HEK293 (cell line): ENCODE data around the gene GSTM4.

Experiments used
- GLI2 ChIP-seq: fragments of 450-650 bp; formaldehyde crosslinking; IDR thresholded peaks from 2 replicates; pipeline ENCODE4; 2017; ENCODE audit warnings: missing biosample characterization, missing genetic modification characterization, low read depth, borderline replicate concordance
- KLF7 ChIP-seq: fragments of 450-650 bp; formaldehyde crosslinking; IDR thresholded peaks from 2 replicates; pipeline ENCODE4 v1.5.1; 2016; ENCODE audit warnings: missing biosample characterization, missing genetic modification characterization, borderline replicate concordance
- MEIS1 ChIP-seq: sonication (generic); formaldehyde crosslinking; IDR thresholded peaks from 2 replicates; pipeline ENCODE4 v1.8.1; 2022; ENCODE audit warnings: missing genetic modification reagents, mild to moderate bottlenecking, borderline replicate concordance
- SALL2 ChIP-seq: fragments of 450-650 bp; formaldehyde crosslinking; IDR thresholded peaks from 2 replicates; pipeline ENCODE4 v1.5.0; 2017; ENCODE audit warnings: missing biosample characterization, mild to moderate bottlenecking, missing genetic modification characterization, borderline replicate concordance
- TCF7L2 ChIP-seq: IDR thresholded peaks from 2 replicates; pipeline ENCODE4 v1.6.1; 2011; ENCODE audit warnings: low read depth, mild to moderate bottlenecking, inconsistent platforms, low read length, moderate library complexity, borderline replicate concordance
- ZBTB48 ChIP-seq: fragments of 450-650 bp; formaldehyde crosslinking; IDR thresholded peaks from 2 replicates; pipeline ENCODE4 v1.5.1; 2016; ENCODE audit warnings: missing biosample characterization, missing genetic modification characterization
- ZFP3 ChIP-seq: fragments of 450-650 bp; formaldehyde crosslinking; IDR thresholded peaks from 2 replicates; pipeline ENCODE4 v1.5.1; 2016; ENCODE audit warnings: low read depth, missing biosample characterization, missing genetic modification characterization
- ZFP37 ChIP-seq: fragments of 450-650 bp; formaldehyde crosslinking; IDR thresholded peaks from 2 replicates; pipeline ENCODE4 v1.5.1; 2016; ENCODE audit warnings: missing biosample characterization, missing genetic modification characterization
- ZFP41 ChIP-seq: fragments of 450-650 bp; formaldehyde crosslinking; IDR thresholded peaks from 2 replicates; pipeline ENCODE4 v1.5.1; 2016; ENCODE audit warnings: missing biosample characterization, missing genetic modification characterization, borderline replicate concordance
- ZNF140 ChIP-seq: fragments of 450-650 bp; formaldehyde crosslinking; IDR thresholded peaks from 2 replicates; pipeline ENCODE4 v1.5.1; 2016; ENCODE audit warnings: missing biosample characterization, missing genetic modification characterization
- ZNF202 ChIP-seq: fragments of 450-650 bp; formaldehyde crosslinking; IDR thresholded peaks from 2 replicates; pipeline ENCODE4 v1.5.1; 2016; ENCODE audit warnings: missing biosample characterization, missing genetic modification characterization, borderline replicate concordance
- ZNF266 ChIP-seq: fragments of 450-650 bp; formaldehyde crosslinking; IDR thresholded peaks from 2 replicates; pipeline ENCODE4 v1.5.1; 2016; ENCODE audit warnings: missing biosample characterization, missing genetic modification characterization, low read depth
- ZNF274 ChIP-seq, 2 experiments: fragments of 200-500 bp in 1 of 2; fragments of 450-650 bp in 1 of 2; sonication (Bioruptor generic) in 1 of 2; formaldehyde crosslinking in 1 of 2; IDR thresholded peaks; 2 replicates each; pipeline versions ENCODE4 v1.5.1 to v1.6.1; 2014 to 2016; ENCODE audit warnings: borderline replicate concordance in 1 of 2, inconsistent platforms in 1 of 2, low read length in 1 of 2, missing biosample characterization in 1 of 2, missing genetic modification characterization in 1 of 2
- ZNF423 ChIP-seq: fragments of 450-650 bp; formaldehyde crosslinking; IDR thresholded peaks from 2 replicates; pipeline ENCODE4 v1.5.1; 2016; ENCODE audit warnings: missing biosample characterization, missing genetic modification characterization
- ZNF549 ChIP-seq: fragments of 450-650 bp; IDR thresholded peaks from 2 replicates; pipeline ENCODE4 v1.5.1; 2018; ENCODE audit warnings: missing biosample characterization, missing genetic modification characterization, mild to moderate bottlenecking, inconsistent platforms, moderate library complexity
- ZNF600 ChIP-seq: fragments of 450-650 bp; formaldehyde crosslinking; IDR thresholded peaks from 2 replicates; pipeline ENCODE4 v1.5.1; 2016; ENCODE audit warnings: missing biosample characterization, missing genetic modification characterization
- ZNF623 ChIP-seq: fragments of 450-650 bp; formaldehyde crosslinking; IDR thresholded peaks from 2 replicates; pipeline ENCODE4 v1.5.1; 2016; ENCODE audit warnings: missing biosample characterization, missing genetic modification characterization
- ZNF677 ChIP-seq: fragments of 450-650 bp; IDR thresholded peaks from 2 replicates; pipeline ENCODE4 v1.5.0; 2018; ENCODE audit warnings: missing biosample characterization, mild to moderate bottlenecking, missing genetic modification characterization, moderate library complexity
- ZNF791 ChIP-seq: fragments of 450-650 bp; formaldehyde crosslinking; IDR thresholded peaks from 2 replicates; pipeline ENCODE4 v1.5.1; 2016; ENCODE audit warnings: missing biosample characterization, missing genetic modification characterization
- ZNF830 ChIP-seq: fragments of 450-650 bp; IDR thresholded peaks from 2 replicates; pipeline ENCODE4 v1.5.0; 2018; ENCODE audit warnings: missing biosample characterization, missing genetic modification characterization, low read depth, mild to moderate bottlenecking, moderate library complexity
- TF ChIP-seq, protein P1 (sequence below): fragments of 450-650 bp; formaldehyde crosslinking; IDR thresholded peaks from 2 replicates; pipeline ENCODE4 v1.5.1; 2017; ENCODE audit warnings: missing biosample characterization, missing genetic modification characterization
- TF ChIP-seq, protein P2 (sequence below): fragments of 450-650 bp; formaldehyde crosslinking; IDR thresholded peaks from 2 replicates; pipeline ENCODE4 v1.5.1; 2016; ENCODE audit warnings: missing biosample characterization, missing genetic modification characterization, borderline replicate concordance
- TF ChIP-seq, protein P3 (sequence below): IDR thresholded peaks from 2 replicates; pipeline ENCODE4 v1.6.1; 2011; ENCODE audit warnings: mild to moderate bottlenecking, low read depth, low read length, borderline replicate concordance
- TF ChIP-seq, protein P4 (sequence below): fragments of 450-650 bp; formaldehyde crosslinking; IDR thresholded peaks from 2 replicates; pipeline ENCODE4 v1.5.1; 2016; ENCODE audit warnings: missing biosample characterization, missing genetic modification characterization
- TF ChIP-seq, protein P5 (sequence below): fragments of 450-650 bp; formaldehyde crosslinking; IDR thresholded peaks from 2 replicates; pipeline ENCODE4 v1.5.1; 2016; ENCODE audit warnings: missing biosample characterization, missing genetic modification characterization
- TF ChIP-seq, protein P6 (sequence below): fragments of 450-650 bp; formaldehyde crosslinking; conservative IDR thresholded peaks from 2 replicates; pipeline ENCODE4 v1.5.1; 2016; ENCODE audit warnings: low read depth, missing biosample characterization, missing genetic modification characterization

GSTM4 gene

DNA sequence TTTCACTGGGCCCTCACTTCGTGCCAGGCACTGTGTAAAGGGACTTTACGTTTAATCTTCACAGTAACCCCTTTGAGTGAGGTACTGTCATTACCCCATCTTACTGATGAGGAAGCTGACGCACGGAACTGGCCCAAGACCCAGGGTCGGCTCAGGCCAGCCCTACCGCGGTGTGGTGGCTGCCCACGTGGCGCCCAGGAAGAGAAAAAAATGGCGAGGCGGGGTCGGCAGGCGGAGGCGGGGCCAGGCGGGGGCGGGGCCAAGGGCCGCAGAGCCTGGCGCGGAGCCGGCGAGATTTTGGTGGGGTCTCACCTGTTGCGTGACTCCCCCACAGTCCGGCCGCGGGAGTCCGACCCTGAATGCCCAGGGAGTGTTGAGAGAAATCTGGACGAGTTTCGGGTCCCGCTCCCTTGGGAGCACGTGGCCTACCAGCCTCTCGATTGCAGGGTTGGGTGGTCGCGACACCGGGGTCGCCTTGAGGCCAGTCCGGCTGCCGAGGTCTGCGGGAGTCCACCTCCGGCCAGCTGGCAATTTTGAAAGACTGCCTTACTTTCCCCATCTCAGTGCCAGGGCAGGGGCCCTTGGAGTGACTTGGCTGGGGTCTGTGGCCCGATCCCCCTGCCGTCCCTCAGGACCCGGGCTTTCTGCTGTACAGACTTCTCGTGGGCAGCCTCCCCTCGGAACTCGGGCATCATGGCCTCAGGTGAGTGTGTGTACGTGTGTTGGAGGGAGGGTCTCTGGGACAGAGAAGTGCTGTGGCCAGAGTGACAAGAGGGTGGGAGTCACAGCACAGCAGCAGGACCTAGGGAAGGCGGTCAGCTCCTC, 36.1 kb upstream of the GSTM4 start, which contains the start of the genes AMPD2 and GNAT2 (continued):
- TF ChIP-seq, protein P1, sequence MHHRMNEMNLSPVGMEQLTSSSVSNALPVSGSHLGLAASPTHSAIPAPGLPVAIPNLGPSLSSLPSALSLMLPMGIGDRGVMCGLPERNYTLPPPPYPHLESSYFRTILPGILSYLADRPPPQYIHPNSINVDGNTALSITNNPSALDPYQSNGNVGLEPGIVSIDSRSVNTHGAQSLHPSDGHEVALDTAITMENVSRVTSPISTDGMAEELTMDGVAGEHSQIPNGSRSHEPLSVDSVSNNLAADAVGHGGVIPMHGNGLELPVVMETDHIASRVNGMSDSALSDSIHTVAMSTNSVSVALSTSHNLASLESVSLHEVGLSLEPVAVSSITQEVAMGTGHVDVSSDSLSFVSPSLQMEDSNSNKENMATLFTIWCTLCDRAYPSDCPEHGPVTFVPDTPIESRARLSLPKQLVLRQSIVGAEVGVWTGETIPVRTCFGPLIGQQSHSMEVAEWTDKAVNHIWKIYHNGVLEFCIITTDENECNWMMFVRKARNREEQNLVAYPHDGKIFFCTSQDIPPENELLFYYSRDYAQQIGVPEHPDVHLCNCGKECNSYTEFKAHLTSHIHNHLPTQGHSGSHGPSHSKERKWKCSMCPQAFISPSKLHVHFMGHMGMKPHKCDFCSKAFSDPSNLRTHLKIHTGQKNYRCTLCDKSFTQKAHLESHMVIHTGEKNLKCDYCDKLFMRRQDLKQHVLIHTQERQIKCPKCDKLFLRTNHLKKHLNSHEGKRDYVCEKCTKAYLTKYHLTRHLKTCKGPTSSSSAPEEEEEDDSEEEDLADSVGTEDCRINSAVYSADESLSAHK (tag by site-specific recombination): 0 out of 2 replicates have a peak, but pooled peaks have one; percentile 21
- TF ChIP-seq ZFP41 (no peak), ZNF791 (tag by site-specific recombination) (no peak), ZNF830 (tag by site-specific recombination) (no peak), ZNF140 (no peak), ZNF423 (tag by site-specific recombination) (no peak), ZNF266 (no peak), GLI2 (tag by site-specific recombination) (no peak), ZFP37 (tag by site-specific recombination) (no peak), ZFP3 (no peak), TCF7L2 (no peak), ZNF677 (tag by site-specific recombination) (no peak), MEIS1 (CRISPR knock-in tag) (no peak), SALL2 (tag by site-specific recombination) (no peak), ZNF549 (tag by site-specific recombination) (no peak), ZNF600 (peak; percentile 94), ZNF202 (tag by site-specific recombination) (no peak), KLF7 (tag by site-specific recombination) (no peak), ZNF274 (IDR thresholded peaks at IDR 0.05; ENCODE audit: low read length) (no peak), ZNF274 (tag by site-specific recombination; IDR thresholded peaks at IDR 0.05; ENCODE audit: borderline replicate concordance) (no peak), ZNF623 (tag by site-specific recombination) (no peak), ZBTB48 (peak; percentile 10; the same call in 1 of the 2 replicates)
- TF ChIP-seq, protein P2, sequence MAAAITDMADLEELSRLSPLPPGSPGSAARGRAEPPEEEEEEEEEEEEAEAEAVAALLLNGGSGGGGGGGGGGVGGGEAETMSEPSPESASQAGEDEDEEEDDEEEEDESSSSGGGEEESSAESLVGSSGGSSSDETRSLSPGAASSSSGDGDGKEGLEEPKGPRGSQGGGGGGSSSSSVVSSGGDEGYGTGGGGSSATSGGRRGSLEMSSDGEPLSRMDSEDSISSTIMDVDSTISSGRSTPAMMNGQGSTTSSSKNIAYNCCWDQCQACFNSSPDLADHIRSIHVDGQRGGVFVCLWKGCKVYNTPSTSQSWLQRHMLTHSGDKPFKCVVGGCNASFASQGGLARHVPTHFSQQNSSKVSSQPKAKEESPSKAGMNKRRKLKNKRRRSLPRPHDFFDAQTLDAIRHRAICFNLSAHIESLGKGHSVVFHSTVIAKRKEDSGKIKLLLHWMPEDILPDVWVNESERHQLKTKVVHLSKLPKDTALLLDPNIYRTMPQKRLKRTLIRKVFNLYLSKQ (tag by site-specific recombination): no peak
- TF ChIP-seq, protein P3, sequence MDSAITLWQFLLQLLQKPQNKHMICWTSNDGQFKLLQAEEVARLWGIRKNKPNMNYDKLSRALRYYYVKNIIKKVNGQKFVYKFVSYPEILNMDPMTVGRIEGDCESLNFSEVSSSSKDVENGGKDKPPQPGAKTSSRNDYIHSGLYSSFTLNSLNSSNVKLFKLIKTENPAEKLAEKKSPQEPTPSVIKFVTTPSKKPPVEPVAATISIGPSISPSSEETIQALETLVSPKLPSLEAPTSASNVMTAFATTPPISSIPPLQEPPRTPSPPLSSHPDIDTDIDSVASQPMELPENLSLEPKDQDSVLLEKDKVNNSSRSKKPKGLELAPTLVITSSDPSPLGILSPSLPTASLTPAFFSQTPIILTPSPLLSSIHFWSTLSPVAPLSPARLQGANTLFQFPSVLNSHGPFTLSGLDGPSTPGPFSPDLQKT: no peak
- TF ChIP-seq, protein P4, sequence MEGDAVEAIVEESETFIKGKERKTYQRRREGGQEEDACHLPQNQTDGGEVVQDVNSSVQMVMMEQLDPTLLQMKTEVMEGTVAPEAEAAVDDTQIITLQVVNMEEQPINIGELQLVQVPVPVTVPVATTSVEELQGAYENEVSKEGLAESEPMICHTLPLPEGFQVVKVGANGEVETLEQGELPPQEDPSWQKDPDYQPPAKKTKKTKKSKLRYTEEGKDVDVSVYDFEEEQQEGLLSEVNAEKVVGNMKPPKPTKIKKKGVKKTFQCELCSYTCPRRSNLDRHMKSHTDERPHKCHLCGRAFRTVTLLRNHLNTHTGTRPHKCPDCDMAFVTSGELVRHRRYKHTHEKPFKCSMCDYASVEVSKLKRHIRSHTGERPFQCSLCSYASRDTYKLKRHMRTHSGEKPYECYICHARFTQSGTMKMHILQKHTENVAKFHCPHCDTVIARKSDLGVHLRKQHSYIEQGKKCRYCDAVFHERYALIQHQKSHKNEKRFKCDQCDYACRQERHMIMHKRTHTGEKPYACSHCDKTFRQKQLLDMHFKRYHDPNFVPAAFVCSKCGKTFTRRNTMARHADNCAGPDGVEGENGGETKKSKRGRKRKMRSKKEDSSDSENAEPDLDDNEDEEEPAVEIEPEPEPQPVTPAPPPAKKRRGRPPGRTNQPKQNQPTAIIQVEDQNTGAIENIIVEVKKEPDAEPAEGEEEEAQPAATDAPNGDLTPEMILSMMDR (tag by site-specific recombination): no peak; the same call in 1 of the 2 replicates
- TF ChIP-seq, protein P5, sequence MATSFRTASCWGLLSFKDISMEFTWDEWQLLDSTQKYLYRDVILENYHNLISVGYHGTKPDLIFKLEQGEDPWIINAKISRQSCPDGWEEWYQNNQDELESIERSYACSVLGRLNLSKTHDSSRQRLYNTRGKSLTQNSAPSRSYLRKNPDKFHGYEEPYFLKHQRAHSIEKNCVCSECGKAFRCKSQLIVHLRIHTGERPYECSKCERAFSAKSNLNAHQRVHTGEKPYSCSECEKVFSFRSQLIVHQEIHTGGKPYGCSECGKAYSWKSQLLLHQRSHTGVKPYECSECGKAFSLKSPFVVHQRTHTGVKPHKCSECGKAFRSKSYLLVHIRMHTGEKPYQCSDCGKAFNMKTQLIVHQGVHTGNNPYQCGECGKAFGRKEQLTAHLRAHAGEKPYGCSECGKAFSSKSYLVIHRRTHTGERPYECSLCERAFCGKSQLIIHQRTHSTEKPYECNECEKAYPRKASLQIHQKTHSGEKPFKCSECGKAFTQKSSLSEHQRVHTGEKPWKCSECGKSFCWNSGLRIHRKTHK (tag by site-specific recombination): no peak
- TF ChIP-seq, protein P6, sequence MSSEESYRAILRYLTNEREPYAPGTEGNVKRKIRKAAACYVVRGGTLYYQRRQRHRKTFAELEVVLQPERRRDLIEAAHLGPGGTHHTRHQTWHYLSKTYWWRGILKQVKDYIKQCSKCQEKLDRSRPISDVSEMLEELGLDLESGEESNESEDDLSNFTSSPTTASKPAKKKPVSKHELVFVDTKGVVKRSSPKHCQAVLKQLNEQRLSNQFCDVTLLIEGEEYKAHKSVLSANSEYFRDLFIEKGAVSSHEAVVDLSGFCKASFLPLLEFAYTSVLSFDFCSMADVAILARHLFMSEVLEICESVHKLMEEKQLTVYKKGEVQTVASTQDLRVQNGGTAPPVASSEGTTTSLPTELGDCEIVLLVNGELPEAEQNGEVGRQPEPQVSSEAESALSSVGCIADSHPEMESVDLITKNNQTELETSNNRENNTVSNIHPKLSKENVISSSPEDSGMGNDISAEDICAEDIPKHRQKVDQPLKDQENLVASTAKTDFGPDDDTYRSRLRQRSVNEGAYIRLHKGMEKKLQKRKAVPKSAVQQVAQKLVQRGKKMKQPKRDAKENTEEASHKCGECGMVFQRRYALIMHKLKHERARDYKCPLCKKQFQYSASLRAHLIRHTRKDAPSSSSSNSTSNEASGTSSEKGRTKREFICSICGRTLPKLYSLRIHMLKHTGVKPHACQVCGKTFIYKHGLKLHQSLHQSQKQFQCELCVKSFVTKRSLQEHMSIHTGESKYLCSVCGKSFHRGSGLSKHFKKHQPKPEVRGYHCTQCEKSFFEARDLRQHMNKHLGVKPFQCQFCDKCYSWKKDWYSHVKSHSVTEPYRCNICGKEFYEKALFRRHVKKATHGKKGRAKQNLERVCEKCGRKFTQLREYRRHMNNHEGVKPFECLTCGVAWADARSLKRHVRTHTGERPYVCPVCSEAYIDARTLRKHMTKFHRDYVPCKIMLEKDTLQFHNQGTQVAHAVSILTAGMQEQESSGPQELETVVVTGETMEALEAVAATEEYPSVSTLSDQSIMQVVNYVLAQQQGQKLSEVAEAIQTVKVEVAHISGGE (tag by site-specific recombination): 0 out of 2 replicates have a peak, but pooled peaks have one; percentile 43
